Activated naive CD4-positive, alpha-beta T cell treated with anti-CD3 and anti-CD28 coated beads, Interleukin-2, amount 50 U/mL, for 72 hours (primary cell): Measurements from ENCODE around the gene KATNIP. TPM values are rescaled to one million over a fixed set of nuclear protein-coding genes. Genes with fewer than 3 reads are reported as not detected.

Experiments
- ATAC-seq, 2 donors: fragments of 150-1000 bp; cut with Tn5 transposase; 2 replicates each; pipeline ENCODE4 v1.10.0; 2021; ENCODE audit warnings: mild to moderate bottlenecking in 2 of 2, moderate library complexity in 2 of 2
- DNase-seq, 2 donors: peaks; one replicate each; pipeline ENCODE4 v3.0.0; 2021 to 2022; ENCODE audit warnings: low spot score in 2 of 2
- H3K27ac Mint-ChIP-seq, 2 donors: one replicate each; pipeline ENCODE4 v1.8.0; 2022; ENCODE audit warnings: mild to moderate bottlenecking in 2 of 2, mixed read lengths in 2 of 2
- H3K36me3 Mint-ChIP-seq, 2 donors: one replicate each; pipeline ENCODE4 v1.8.0; 2022; ENCODE audit warnings: mixed read lengths in 2 of 2
- H3K9me3 Mint-ChIP-seq, 2 donors: one replicate each; pipeline ENCODE4 v1.8.0; 2022; ENCODE audit warnings: mixed read lengths in 2 of 2
- total RNA-seq, 2 donors: library from RNA; stranded (reverse); gene quantifications; one replicate each; pipeline ENCODE4 v1.2.3, GENCODE V29; 2022

The KATNIP gene
- total RNA-seq, 2 donors from 2014 or later = 15.0 to 18.3 TPM

GRCh38 chr16:27528294-27528693 is 21.6 kb upstream of the KATNIP start:
- Mint-ChIP-seq H3K36me3 (peaks cover 10 to 31% of the 10 kb centered on the region in 2 donors), H3K27ac (no peak overlapping the region), H3K9me3 (no peaks in the 10 kb centered on the region)
- no peak for ATAC-seq
- no peak for DNase-seq

- H3K27ac Mint-ChIP-seq = peak overlapping the region in 1 of 2 donors; percentile 45
Observed at GRCh38 chr16:27529962-27530361, 20.0 kb upstream of the KATNIP start.

GRCh38 chr16:27531186-27531585 is 18.8 kb upstream of the KATNIP start:
- Mint-ChIP-seq H3K36me3 (peaks cover 17 to 23% of the 10 kb centered on the region in 2 donors), H3K9me3 (no peaks in the 10 kb centered on the region), H3K27ac (peak overlapping the region in 1 of 2 donors; percentile 2)
- ATAC-seq (peak in 1 of 2 donors; percentile 14), DNase-seq (no peak)

More at GRCh38 chr16:27529962-27530361, 20.0 kb upstream of the KATNIP start:
- ATAC-seq (no peak), DNase-seq (no peak)
- Mint-ChIP-seq H3K9me3 (no peaks in the 10 kb centered on the region), H3K36me3 (peaks cover 12 to 32% of the 10 kb centered on the region in 2 donors)

GRCh38 chr16:27531826-27532800 is 17.8 kb upstream of the KATNIP start:
- Mint-ChIP-seq H3K27ac (peak overlapping the region in 1 of 2 donors; percentile 3), H3K36me3 (peaks cover 17 to 23% of the 10 kb centered on the region in 2 donors), H3K9me3 (no peaks in the 10 kb centered on the region)
- ATAC-seq = no peak
- no peak for DNase-seq

GRCh38 chr16:27534256-27534655 is 15.7 kb upstream of the KATNIP start:
- H3K36me3 Mint-ChIP-seq = peaks cover 26% of the 10 kb centered on the region in 2 donors
- no peak for ATAC-seq
- DNase-seq = no peak
- H3K9me3 Mint-ChIP-seq = no peaks in the 10 kb centered on the region
- H3K27ac Mint-ChIP-seq = no peak overlapping the region

GRCh38 chr16:27538528-27538927 is 11.4 kb upstream of the KATNIP start:
- H3K36me3 Mint-ChIP-seq = peaks cover 34 to 36% of the 10 kb centered on the region in 2 donors
- no peak for DNase-seq
- no peak for ATAC-seq
- peak overlapping the region; percentile 80 to 84 for H3K27ac Mint-ChIP-seq
- no peaks in the 10 kb centered on the region for H3K9me3 Mint-ChIP-seq

- ATAC-seq = peak; percentile 31 to 35
- peaks cover 34 to 40% of the 10 kb centered on the region in 2 donors for H3K36me3 Mint-ChIP-seq
- H3K9me3 Mint-ChIP-seq = no peaks in the 10 kb centered on the region
- DNase-seq = no peak
- peak overlapping the region; percentile 80 to 84 for H3K27ac Mint-ChIP-seq
Observed at GRCh38 chr16:27539120-27539519, 10.8 kb upstream of the KATNIP start.

- Mint-ChIP-seq H3K27ac (peak overlapping the region; percentile 8 to 80), H3K9me3 (no peaks in the 10 kb centered on the region), H3K36me3 (peaks cover 34 to 40% of the 10 kb centered on the region in 2 donors)
- ATAC-seq (no peak), DNase-seq (no peak)
Observed at GRCh38 chr16:27539636-27540035, 10.3 kb upstream of the KATNIP start.

- DNase-seq = no peak
- Mint-ChIP-seq H3K36me3 (peaks cover 24 to 31% of the 10 kb centered on the region in 2 donors), H3K27ac (peak overlapping the region in 1 of 2 donors; percentile 81), H3K9me3 (no peaks in the 10 kb centered on the region)
- no peak for ATAC-seq
Observed at GRCh38 chr16:27543801-27544200, 6.1 kb upstream of the KATNIP start.

GRCh38 chr16:27544671-27545070 is 5.3 kb upstream of the KATNIP start:
- DNase-seq = no peak
- Mint-ChIP-seq H3K9me3 (no peaks in the 10 kb centered on the region), H3K36me3 (peaks cover 22% of the 10 kb centered on the region in 2 donors), H3K27ac (peak overlapping the region in 1 of 2 donors; percentile 17)
- no peak for ATAC-seq

GRCh38 chr16:27547134-27547533 is 2.8 kb upstream of the KATNIP start:
- Mint-ChIP-seq H3K9me3 (no peaks in the 10 kb centered on the region), H3K36me3 (peaks cover 9 to 12% of the 10 kb centered on the region in 2 donors), H3K27ac (peak overlapping the region; percentile 42 to 61)
- ATAC-seq (no peak), DNase-seq (no peak)

GRCh38 chr16:27547851-27548250 is 2.1 kb upstream of the KATNIP start:
- peaks cover 9 to 12% of the 10 kb centered on the region in 2 donors for H3K36me3 Mint-ChIP-seq
- ATAC-seq (no peak), DNase-seq (no peak)
- no peaks in the 10 kb centered on the region for H3K9me3 Mint-ChIP-seq
- H3K27ac Mint-ChIP-seq = no peak overlapping the region

GRCh38 chr16:27549464-27549745 is 539 bp upstream of the KATNIP start:
- Mint-ChIP-seq H3K27ac (peak overlapping the region; percentile 99 to 100), H3K9me3 (no peaks in the 10 kb centered on the region), H3K36me3 (peaks cover 4 to 12% of the 10 kb centered on the region in 2 donors)
- DNase-seq (peak in 1 of 2 donors; percentile 57), ATAC-seq (peak; percentile 44 to 46)

GRCh38 chr16:27550582-27550920 is 607 bp downstream of the KATNIP start:
- ATAC-seq (no peak), DNase-seq (no peak)
- peaks cover 4 to 12% of the 10 kb centered on the region in 2 donors for H3K36me3 Mint-ChIP-seq
- peak overlapping the region; percentile 99 to 100 for H3K27ac Mint-ChIP-seq
- no peaks in the 10 kb centered on the region for H3K9me3 Mint-ChIP-seq

GRCh38 chr16:27551036-27551435 is 1.1 kb downstream of the KATNIP start:
- DNase-seq = no peak
- H3K36me3 Mint-ChIP-seq = peaks cover 4 to 12% of the 10 kb centered on the region in 2 donors
- peak overlapping the region; percentile 9 to 99 for H3K27ac Mint-ChIP-seq
- H3K9me3 Mint-ChIP-seq = no peaks in the 10 kb centered on the region
- ATAC-seq = no peak

- DNase-seq (no peak), ATAC-seq (no peak)
- H3K27ac Mint-ChIP-seq = no peak overlapping the region
- no peaks in the 10 kb centered on the region for H3K36me3 Mint-ChIP-seq
- H3K9me3 Mint-ChIP-seq = no peaks in the 10 kb centered on the region
Observed at GRCh38 chr16:27556471-27556870, 6.5 kb downstream of the KATNIP start.

- no peak for ATAC-seq
- Mint-ChIP-seq H3K36me3 (no peaks in the 10 kb centered on the region), H3K27ac (no peak overlapping the region), H3K9me3 (no peaks in the 10 kb centered on the region)
- DNase-seq = no peak
Observed at GRCh38 chr16:27558434-27558833, 8.5 kb downstream of the KATNIP start.

GRCh38 chr16:27558932-27559331 is 9.0 kb downstream of the KATNIP start:
- peak overlapping the region in 1 of 2 donors; percentile 57 for H3K27ac Mint-ChIP-seq
- no peaks in the 10 kb centered on the region for H3K36me3 Mint-ChIP-seq
- DNase-seq (no peak), ATAC-seq (no peak)
- H3K9me3 Mint-ChIP-seq = no peaks in the 10 kb centered on the region
